HepG2 (cell line): ENCODE results near the gene MON1A. TPM values are rescaled to one million over a fixed set of nuclear protein-coding genes. Genes with fewer than 3 reads are reported as not detected.

Experiments used
- ATF4 ChIP-seq, 2 experiments: fragments of 450-650 bp in 1 of 2; sonication (generic) in 1 of 2; formaldehyde crosslinking; IDR thresholded peaks; 2 replicates each; pipeline versions ENCODE4 v1.5.0 to v1.8.0; 2020 to 2022; ENCODE audit warnings: mild to moderate bottlenecking in 1 of 2, missing genetic modification reagents in 1 of 2
- CBX1 ChIP-seq: IDR thresholded peaks from one replicate; pipeline ENCODE4 v1.6.1; 2016; ENCODE audit warnings: antibody characterized with exemption, low read depth
- EED ChIP-seq: sonication (generic); formaldehyde crosslinking; IDR thresholded peaks from 2 replicates; pipeline ENCODE4 v1.5.0; 2020; ENCODE audit warnings: mild to moderate bottlenecking, missing genetic modification reagents
- GTF3A ChIP-seq: sonication (generic); formaldehyde crosslinking; conservative IDR thresholded peaks from 2 replicates; pipeline ENCODE4 v1.4.0; 2020; ENCODE audit warnings: mild to moderate bottlenecking, missing genetic modification reagents
- HMG20A ChIP-seq: IDR thresholded peaks from 2 replicates; pipeline ENCODE4 v1.6.1; 2016; ENCODE audit warnings: borderline replicate concordance
- HOXA9 ChIP-seq: sonication (generic); formaldehyde crosslinking; IDR thresholded peaks from 2 replicates; pipeline ENCODE4 v1.8.1; 2022; ENCODE audit warnings: missing genetic modification reagents, mild to moderate bottlenecking, moderate library complexity, borderline replicate concordance
- KLF15 ChIP-seq: sonication (generic); formaldehyde crosslinking; IDR thresholded peaks from 2 replicates; pipeline ENCODE4 v1.8.1; 2023; ENCODE audit warnings: borderline replicate concordance, mild to moderate bottlenecking, inconsistent platforms, missing genetic modification reagents, mixed read lengths
- MXD3 ChIP-seq: IDR thresholded peaks from 2 replicates; pipeline ENCODE4 v1.6.1; 2016; ENCODE audit warnings: mild to moderate bottlenecking, missing biosample characterization, missing genetic modification reagents
- SNAI1 ChIP-seq: sonication (generic); formaldehyde crosslinking; IDR thresholded peaks from 2 replicates; pipeline ENCODE4 v1.5.0; 2020; ENCODE audit warnings: mild to moderate bottlenecking, missing genetic modification reagents, borderline replicate concordance
- STAT6 ChIP-seq: sonication (generic); formaldehyde crosslinking; IDR thresholded peaks from 2 replicates; pipeline ENCODE4 v1.4.0; 2020; ENCODE audit warnings: missing genetic modification reagents, mild to moderate bottlenecking, borderline replicate concordance
- TP53 ChIP-seq: sonication (generic); formaldehyde crosslinking; conservative IDR thresholded peaks from 2 replicates; pipeline ENCODE4 v1.4.0; 2020; ENCODE audit warnings: missing genetic modification reagents
- ZBTB4 ChIP-seq: sonication (generic); formaldehyde crosslinking; IDR thresholded peaks from 2 replicates; pipeline ENCODE4 v1.4.0; 2020; ENCODE audit warnings: missing genetic modification reagents, mild to moderate bottlenecking, borderline replicate concordance
- ZMAT5 ChIP-seq: sonication (generic); formaldehyde crosslinking; IDR thresholded peaks from 2 replicates; pipeline ENCODE4 v1.5.0; 2020; ENCODE audit warnings: mild to moderate bottlenecking, low read depth, missing genetic modification reagents, borderline replicate concordance
- ZNF331 ChIP-seq: sonication (generic); formaldehyde crosslinking; IDR thresholded peaks from 2 replicates; pipeline ENCODE4 v1.4.0; 2020; ENCODE audit warnings: missing genetic modification reagents
- ZNF354B ChIP-seq: sonication (generic); formaldehyde crosslinking; IDR thresholded peaks from 2 replicates; pipeline ENCODE4 v1.8.0; 2022; ENCODE audit warnings: mild to moderate bottlenecking, missing genetic modification reagents
- ZNF558 ChIP-seq: sonication (generic); formaldehyde crosslinking; IDR thresholded peaks from 2 replicates; pipeline ENCODE4 v1.9.0; 2022; ENCODE audit warnings: mild to moderate bottlenecking, missing genetic modification reagents, borderline replicate concordance
- ZNF577 ChIP-seq: sonication (generic); formaldehyde crosslinking; IDR thresholded peaks from 2 replicates; pipeline ENCODE4 v1.4.0; 2020; ENCODE audit warnings: mild to moderate bottlenecking, low read depth, missing genetic modification reagents, borderline replicate concordance
- ZNF614 ChIP-seq: IDR thresholded peaks from 2 replicates; pipeline ENCODE4 v1.6.1; 2018; ENCODE audit warnings: missing biosample characterization, missing genetic modification reagents, inconsistent platforms, borderline replicate concordance
- ZNF619 ChIP-seq: sonication (generic); formaldehyde crosslinking; IDR thresholded peaks from 2 replicates; pipeline ENCODE4 v1.4.0; 2020; ENCODE audit warnings: mild to moderate bottlenecking, missing genetic modification reagents
- ZNF879 ChIP-seq: sonication (generic); formaldehyde crosslinking; IDR thresholded peaks from 2 replicates; pipeline ENCODE4 v1.8.1; 2023; ENCODE audit warnings: missing genetic modification reagents
- ZSCAN30 ChIP-seq: sonication (generic); formaldehyde crosslinking; IDR thresholded peaks from 2 replicates; pipeline ENCODE4 v1.5.0; 2020; ENCODE audit warnings: mild to moderate bottlenecking, missing genetic modification reagents
- ZZZ3 ChIP-seq: sonication (generic); formaldehyde crosslinking; IDR thresholded peaks from 2 replicates; pipeline ENCODE4 v1.4.0; 2020; ENCODE audit warnings: missing genetic modification reagents, mild to moderate bottlenecking, borderline replicate concordance
- polyA plus RNA-seq, 8 experiments: library from polyadenylated mRNA; depleted of rRNA in 3 of 8; stranded (reverse) in 7 of 8; unstranded in 1 of 8; fragments of >200 nt; fragmentation: Illumina TruSeq in 4 of 8; extraction: Trizol in 4 of 8; gene quantifications; 2 replicates each; pipeline versions ENCODE4 v1.2.1 to v1.2.3, GENCODE V29; 2011 to 2016; ENCODE audit warnings: low read depth in 4 of 8, missing spikeins in 1 of 8, mixed read lengths in 1 of 8; ENCODE audit not compliant: insufficient read depth in 1 of 8
- total RNA-seq, 5 experiments: library from RNA; depleted of rRNA; stranded (reverse); fragments of >200 nt; fragmentation: Illumina TruSeq; extraction: Trizol; gene quantifications; 2 replicates each; pipeline ENCODE4 v1.2.3, GENCODE V29; 2016; ENCODE audit warnings: low read depth in 1 of 5

The MON1A gene
- total and polyA plus RNA-seq, 2 of the 13 experiments (the other 11 are each of a cell fraction or from before 2014, with no cell fraction given): 4.6 to 9.0 TPM

- TF ChIP-seq ATF4 (CRISPR knock-in tag; IDR thresholded peaks at IDR 0.05) (no peak), ZNF619 (CRISPR knock-in tag) (0 out of 2 replicates have a peak, but pooled peaks have one; percentile 22), ZSCAN30 (CRISPR knock-in tag) (no peak), KLF15 (no peak), ZNF354B (CRISPR knock-in tag) (0 out of 2 replicates have a peak, but pooled peaks have one; percentile 46), GTF3A (no peak), HMG20A (CRISPR knock-in tag) (peak; percentile 40; the same call in 1 of the 2 replicates), MXD3 (CRISPR knock-in tag) (no peak), CBX1 (no peak), ZNF879 (CRISPR knock-in tag) (no peak), ZNF614 (CRISPR knock-in tag) (peak; percentile 45; the same call in 1 of the 2 replicates), TP53 (CRISPR knock-in tag) (no peak), STAT6 (CRISPR knock-in tag) (no peak; the same call in 1 of the 2 replicates), ZNF558 (no peak), ZBTB4 (peak; percentile 65; the same call in 1 of the 2 replicates), ZNF331 (CRISPR knock-in tag) (peak; percentile 74; the same call in 1 of the 2 replicates), ZMAT5 (no peak), HOXA9 (CRISPR knock-in tag) (no peak), EED (CRISPR knock-in tag) (no peak), ZNF577 (CRISPR knock-in tag) (no peak), SNAI1 (CRISPR knock-in tag) (no peak), ZZZ3 (CRISPR knock-in tag) (no peak; the same call in 1 of the 2 replicates)
These were observed 56.0 kb downstream of the MON1A start (continued) for GRCh38 chr3:49873623-49874022.
